GM18870 (cell line): Measurements from ENCODE around the gene ROR1.

ENCODE experiments used
- ATAC-seq: cut with Tn5 transposase; IDR thresholded peaks from one replicate; pipeline ENCODE4 v1.9.1; 2021; ENCODE audit warnings: moderate library complexity; ENCODE audit not compliant: unreplicated experiment

Gene ROR1

GRCh38 chr1:63923302-63923701, 149.5 kb downstream of the ROR1 start:
- ATAC-seq, result no peak

GRCh38 chr1:63924600-63924999, 150.8 kb downstream of the ROR1 start:
- ATAC-seq, result no peak

DNA sequence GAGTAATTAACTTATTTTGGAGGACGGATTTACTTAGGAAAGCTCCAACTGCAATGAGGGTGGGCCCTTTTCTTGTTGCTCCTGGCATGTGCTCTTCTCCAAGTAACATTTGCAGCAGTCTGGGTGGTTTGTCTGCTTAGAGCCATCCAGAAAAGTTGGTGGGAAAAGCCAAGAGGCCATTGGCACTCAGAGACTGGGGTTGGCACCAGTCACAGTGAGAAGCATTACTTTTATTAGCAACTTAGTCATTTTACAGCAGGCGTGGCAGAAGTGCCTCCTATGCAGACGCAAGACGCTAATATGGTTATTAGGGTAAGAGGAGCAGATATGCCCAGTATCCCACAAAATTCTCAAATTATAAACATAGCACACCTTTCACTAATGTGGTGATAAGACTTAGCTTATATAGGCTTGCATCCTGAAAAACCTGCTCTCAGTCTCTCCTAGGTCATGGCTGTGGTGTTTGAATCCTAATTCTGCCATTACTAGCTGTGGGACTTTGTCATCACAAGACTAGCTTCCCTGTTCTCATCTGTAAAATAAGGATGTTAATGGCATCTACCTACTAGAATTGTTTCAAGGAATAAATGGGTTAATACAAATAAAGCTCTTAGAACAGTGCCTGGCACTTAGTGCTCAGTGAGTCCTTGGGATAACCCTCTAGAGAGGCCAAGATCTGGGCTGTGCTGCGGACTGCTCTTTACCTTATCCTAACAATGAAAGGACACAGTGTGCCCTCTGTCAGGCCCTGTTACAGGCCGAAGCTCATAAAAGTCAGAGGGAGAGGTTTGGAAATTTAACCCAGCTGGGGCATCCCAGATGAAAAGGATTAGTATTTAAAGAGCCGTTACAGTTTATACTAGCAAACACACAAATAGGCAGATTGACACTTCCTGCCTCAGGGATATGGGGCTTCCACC, 154.6 kb downstream of the ROR1 start:
- ATAC-seq, result no peak

DNA sequence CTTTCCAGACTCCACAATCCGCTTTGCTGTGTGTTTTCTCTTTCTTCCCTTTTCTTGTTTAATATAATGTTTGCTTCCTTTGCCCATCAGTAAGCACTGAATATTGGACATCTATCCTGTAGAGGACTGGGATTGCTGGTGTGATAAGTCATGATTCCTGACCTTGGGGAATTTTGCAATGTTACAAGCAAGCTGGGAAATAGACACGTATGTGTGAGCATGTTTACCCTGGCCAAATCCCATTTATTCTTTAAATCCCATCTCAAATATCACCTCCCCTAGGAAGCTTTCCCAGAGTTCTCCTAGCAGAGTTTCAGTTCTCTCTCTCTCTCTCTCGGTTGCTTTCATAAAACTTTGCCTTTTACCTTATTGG, 155.3 kb downstream of the ROR1 start:
- no peak for ATAC-seq

- no peak for ATAC-seq
These were observed 157.7 kb downstream of the ROR1 start for GRCh38 chr1:63931468-63931867.

DNA sequence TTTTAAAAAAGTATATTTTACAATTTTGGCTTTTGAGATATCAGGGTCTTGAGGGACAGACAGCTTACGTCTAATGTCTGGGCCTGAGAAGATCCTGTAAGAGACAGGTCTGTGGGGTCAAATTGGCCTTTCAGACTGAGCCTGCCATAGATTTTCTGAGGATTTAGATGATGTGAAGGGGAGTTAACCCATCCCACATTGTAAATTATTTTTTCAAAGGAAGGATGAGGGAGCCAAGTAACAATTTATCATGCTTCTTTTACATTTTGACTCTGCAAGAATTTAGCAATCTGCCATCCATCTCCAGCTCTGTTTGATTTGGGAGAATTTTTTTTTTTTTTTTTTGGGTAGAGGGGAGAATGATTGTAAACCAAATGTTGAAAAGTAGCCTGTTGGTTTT, 160.9 kb downstream of the ROR1 start:
- ATAC-seq, result no peak

- peak; percentile 56 for ATAC-seq
These were observed 161.3 kb downstream of the ROR1 start for GRCh38 chr1:63935143-63935542.

GRCh38 chr1:63935553-63935952, 161.7 kb downstream of the ROR1 start:
- peak; percentile 79 for ATAC-seq

GRCh38 chr1:63936276-63936675, 162.5 kb downstream of the ROR1 start:
- no peak for ATAC-seq

- no peak for ATAC-seq
These were observed 163.0 kb downstream of the ROR1 start for GRCh38 chr1:63936801-63937200.

DNA sequence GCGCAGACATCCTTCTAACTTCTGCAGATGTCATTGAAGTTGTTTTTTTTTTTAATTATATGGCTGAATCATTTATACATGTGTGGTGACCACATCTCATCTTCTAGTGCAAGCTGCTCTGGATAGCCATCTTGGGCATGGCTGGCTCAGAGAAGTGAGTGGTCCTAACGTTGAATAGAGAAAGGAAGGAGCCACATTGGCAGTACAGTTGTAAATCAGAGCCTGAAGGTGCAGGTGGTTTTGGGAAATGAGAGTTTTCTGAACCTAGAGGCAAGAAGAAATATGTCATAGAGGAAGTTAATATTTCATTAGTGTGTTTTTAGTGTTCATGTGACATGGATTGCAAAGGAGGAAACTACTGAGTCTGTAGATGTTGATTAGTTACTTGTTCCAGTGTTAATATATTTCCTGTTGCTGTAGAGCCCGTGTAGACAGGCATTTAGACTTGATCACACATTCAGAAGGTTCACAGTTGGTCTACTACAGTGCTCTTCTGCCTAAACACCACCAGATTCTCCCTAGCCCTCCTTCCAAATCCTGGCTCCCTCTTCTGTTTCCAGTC, 163.7 kb downstream of the ROR1 start:
- no peak for ATAC-seq

GRCh38 chr1:63940440-63940839, 166.6 kb downstream of the ROR1 start:
- ATAC-seq, result no peak

GRCh38 chr1:63943393-63943792, 169.6 kb downstream of the ROR1 start:
- ATAC-seq, result no peak

DNA sequence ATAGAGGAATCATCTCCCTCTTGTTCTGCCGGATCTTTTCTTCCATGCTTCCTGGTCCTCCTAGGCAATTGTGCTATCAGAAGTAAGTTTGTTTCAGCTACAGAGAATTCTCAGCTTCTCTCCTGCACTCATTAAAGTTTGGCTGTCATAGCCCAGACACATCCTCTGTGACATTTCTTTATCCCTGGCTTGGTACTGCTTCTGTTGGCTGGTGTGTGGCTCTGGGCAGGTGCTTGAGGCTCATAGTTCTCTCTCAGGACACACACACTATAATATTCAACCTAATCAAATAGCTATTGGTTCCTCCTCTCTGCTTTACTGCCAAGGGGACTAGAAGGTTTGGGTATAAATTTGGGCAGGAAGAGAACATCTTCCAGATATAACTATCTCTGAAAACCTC, 172.1 kb downstream of the ROR1 start:
- no peak for ATAC-seq

DNA sequence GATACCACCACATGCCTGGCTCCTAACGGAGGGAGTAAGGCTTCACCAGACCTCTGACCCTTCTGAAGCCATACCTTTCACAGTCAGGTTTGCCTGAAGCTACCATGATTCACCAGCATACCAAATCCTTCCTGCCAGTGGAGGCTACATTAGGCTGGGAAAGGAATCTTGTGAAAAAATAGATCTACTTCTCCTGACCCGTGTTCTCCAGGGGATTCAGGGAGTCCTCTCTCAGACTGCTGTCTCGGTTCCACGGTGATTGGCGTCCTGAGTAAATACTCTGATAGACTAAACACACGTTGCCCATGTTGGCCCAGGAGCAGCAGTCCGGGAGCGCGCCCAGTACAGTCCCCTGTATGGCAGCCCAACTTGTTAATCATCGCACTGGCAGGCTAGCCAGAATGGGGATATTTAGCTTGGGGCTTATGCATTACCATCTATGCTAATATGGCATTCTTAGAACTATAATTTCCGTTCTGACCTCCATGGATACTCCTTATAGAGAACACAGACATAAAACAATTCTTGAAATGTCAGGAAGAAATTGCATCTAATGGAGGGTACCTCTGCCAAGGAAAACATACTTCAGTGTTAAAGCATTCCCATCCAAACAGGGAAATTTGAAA, 173.2 kb downstream of the ROR1 start:
- ATAC-seq, result no peak

GRCh38 chr1:63947904-63948303, 174.1 kb downstream of the ROR1 start:
- ATAC-seq, result no peak

DNA sequence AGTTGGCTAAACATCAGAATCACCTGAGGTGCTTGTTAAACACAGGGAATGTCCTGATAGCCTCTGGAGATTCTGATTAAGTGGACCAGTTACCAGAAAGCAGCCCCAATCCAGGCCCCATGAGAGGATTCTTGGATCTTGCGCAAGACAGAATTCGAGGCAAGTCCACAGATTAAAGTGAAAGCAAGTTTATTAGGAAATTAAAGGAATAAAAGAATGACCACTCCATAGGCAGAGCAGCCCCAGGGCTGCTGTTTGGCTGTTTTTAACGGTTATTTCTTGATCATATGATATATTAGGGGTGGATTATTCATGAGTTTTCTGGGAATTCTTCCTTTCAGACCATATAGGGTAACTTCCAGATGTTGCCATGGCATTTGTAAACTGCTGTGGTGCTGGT, 176.2 kb downstream of the ROR1 start:
- no peak for ATAC-seq

GRCh38 chr1:63951059-63951946, 177.5 kb downstream of the ROR1 start:
- no peak for ATAC-seq

GRCh38 chr1:63954187-63954586, 180.4 kb downstream of the ROR1 start:
- no peak for ATAC-seq

GRCh38 chr1:63955370-63956145, 181.7 kb downstream of the ROR1 start:
- ATAC-seq, result no peak
